ENCODE measurements around the gene TMEM266.

The TMEM266 gene

GRCh38 chr15:76252249-76252648 is 192.5 kb downstream of the TMEM266 start:
- Histone ChIP-seq H3K9ac (ENCODE audit: low read depth, low read length) (no peak overlapping the region), H3K36me3 (ENCODE audit: control insufficient read depth, insufficient read depth, low read length) (no peaks in the 10 kb centered on the region), H3K27me3 (ENCODE audit: control insufficient read depth, insufficient read depth, low read length) (no peaks in the 10 kb centered on the region), H3K9me3 (ENCODE audit: control insufficient read depth, insufficient read depth, low read length) (no peaks in the 10 kb centered on the region), H3K4me3 (ENCODE audit: low read depth, low read length) (no peak overlapping the region), H3K4me1 (ENCODE audit: control insufficient read depth, insufficient read depth, low read length) (peaks cover 5% of the 10 kb centered on the region)

GRCh38 chr15:76253691-76254473 is 194.1 kb downstream of the TMEM266 start:
- peaks cover 5% of the 10 kb centered on the region for H3K4me1 ChIP-seq (ENCODE audit: control insufficient read depth, insufficient read depth, low read length)
- H3K9ac ChIP-seq (ENCODE audit: low read depth, low read length): no peak overlapping the region
- no peaks in the 10 kb centered on the region for H3K36me3 ChIP-seq (ENCODE audit: control insufficient read depth, insufficient read depth, low read length)
- no peaks in the 10 kb centered on the region for H3K9me3 ChIP-seq (ENCODE audit: control insufficient read depth, insufficient read depth, low read length)
- no peaks in the 10 kb centered on the region for H3K27me3 ChIP-seq (ENCODE audit: control insufficient read depth, insufficient read depth, low read length)
- H3K4me3 ChIP-seq (ENCODE audit: low read depth, low read length): no peak overlapping the region

All from iPS-15b (cell line).